HG03354 (cell line): Measurements from ENCODE around the gene CMTM4.
"Not testable (repeated sequence)": the region's sequence is repeated elsewhere in the genome, so short reads cannot be mapped to it uniquely, and the experiment has no call there.

ENCODE experiments used
- ATAC-seq: cut with Tn5 transposase; IDR thresholded peaks from one replicate; pipeline ENCODE4 v1.9.1; 2021; ENCODE audit warnings: mild to moderate bottlenecking; ENCODE audit not compliant: unreplicated experiment, poor library complexity, severe bottlenecking

Gene CMTM4

DNA sequence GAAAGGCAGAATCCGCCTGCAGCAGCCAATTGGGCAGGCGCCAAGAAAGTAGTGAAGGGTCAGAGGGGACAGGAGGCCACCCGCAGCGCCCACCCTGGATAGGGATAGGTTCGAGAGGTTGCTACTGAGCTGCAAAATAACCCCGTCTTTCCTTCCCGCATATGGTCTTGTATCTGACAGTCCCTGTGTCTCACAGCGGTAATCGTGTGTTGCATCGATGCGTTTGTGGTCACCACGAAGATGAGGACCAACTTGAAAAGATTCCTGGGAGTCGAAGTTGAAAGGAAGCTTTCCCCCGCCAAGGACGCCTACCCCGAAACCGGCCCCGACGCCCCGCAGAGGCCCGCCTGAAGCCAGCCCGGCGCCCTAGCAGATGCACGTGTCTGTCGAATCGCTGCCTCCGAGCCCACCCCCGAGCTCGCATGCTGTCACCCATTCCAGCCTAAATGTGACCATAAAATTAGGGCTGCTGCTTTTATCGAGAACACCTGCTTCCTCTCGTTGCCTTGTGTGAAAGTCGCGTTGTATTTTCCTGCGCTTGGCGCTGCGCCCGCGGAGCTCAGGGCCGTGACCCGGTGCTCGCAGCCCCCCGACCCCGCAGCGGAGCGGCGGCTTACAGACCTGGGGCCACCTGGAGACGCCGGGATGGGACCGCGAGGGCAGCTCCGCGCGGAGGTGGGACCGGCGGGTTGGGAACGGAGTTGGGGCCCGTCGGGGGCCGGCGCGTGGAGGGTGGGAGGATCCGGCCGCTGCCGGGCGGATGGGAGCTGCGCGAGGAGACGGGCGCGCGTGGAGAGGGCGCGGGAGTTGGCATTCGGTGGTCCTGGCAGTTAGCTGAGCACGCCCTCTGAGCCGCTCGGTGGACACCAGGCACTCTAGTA lies 117.7 kb downstream of the CMTM4 start, which contains the start of gene CMTM2:
TSS of gene CMTM2 (plus strand) at position 813 of the 881 bp plus-strand sequence. CDS start 145 bp downstream, outside the sequence.
- ATAC-seq, result no peak

DNA sequence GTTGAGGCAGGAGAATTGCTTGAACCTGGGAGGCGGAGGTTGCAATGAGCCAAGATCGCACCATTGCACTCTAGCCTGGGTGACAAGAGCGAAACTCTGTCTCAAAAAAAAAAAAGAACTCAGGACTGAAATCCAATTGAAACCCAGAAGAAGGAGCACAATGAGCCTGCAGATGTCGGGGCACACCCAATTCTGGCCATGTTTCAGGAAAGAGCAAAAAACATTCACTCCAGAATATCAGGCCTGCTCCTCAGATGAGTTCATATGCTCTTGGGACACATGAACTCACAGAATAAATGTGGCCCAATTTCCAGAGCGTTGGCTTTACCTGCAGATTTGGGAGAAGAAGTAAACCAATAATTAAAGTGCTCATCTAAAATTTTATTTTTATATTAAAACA lies 120.2 kb downstream of the CMTM4 start:
- ATAC-seq, result no peak

DNA sequence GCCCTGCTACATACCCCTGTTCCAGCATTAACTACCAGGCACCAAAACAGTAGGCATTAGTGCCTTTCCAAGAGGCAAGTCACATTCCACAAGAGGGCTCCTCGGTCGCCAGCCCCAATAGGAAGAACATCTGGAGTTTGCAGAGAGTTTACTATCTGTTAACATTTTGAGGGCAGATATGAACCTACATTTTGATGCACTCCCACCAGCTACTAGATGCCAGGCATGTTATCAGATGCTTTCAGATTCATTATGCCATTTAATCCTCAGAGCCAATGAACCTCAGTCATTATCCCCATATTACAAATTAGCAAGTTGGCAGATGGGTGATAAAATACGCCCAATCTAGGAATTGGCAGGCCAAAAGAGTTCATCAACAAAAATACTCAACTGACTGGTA lies 121.5 kb downstream of the CMTM4 start:
- no peak for ATAC-seq

GRCh38 chr16:66574531-66574930 lies 122.0 kb downstream of the CMTM4 start:
- no peak for ATAC-seq

DNA sequence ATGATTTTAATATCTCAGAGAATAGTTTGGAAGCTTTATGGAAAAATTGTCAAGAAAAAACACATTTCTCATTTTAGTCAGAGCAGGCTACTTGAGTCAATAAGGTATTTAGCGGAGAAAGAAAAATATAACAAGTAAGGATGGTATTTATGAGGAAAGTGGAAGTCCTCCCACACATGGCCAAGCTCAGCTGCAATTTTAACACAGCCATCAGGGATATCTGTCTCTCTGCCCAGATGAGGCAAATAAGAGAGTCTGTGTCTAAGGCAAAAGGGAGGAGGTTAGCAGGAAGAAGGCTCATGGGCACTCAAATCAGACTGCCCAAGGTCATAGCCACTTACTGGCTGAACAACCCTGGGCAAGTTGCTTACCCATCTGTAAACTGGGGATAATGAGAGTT lies 122.5 kb downstream of the CMTM4 start:
- ATAC-seq, result no peak

GRCh38 chr16:66572356-66572755 lies 124.2 kb downstream of the CMTM4 start:
- ATAC-seq, result no peak

DNA sequence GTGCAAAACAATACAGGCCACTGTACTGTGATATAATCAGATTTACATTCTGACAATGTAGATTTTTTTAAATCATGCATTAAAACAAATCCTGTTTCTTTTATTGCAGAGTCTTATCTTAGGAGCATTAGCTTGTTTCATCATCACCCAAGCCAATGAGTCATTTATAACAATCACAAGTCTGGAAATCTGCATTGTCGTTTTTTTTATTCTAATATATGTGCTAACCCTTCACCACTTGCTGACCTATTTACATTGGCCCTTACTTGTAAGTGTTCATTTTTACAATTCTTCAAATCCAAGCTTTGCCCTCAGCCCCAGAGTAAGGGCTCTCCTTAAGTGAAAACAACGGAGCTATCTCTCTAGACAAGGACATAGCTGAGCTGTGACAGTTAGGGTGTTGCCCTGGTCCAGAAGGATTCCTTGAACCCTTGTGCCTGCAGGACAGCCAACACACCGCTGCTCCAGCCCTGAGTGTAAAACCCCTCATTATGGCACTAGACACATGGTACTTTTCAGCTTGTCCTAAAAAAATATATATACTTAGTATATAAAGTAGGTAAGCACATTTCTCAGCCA lies 126.6 kb downstream of the CMTM4 start:
- ATAC-seq, result no peak

GRCh38 chr16:66569131-66569530 lies 127.4 kb downstream of the CMTM4 start:
- no peak for ATAC-seq

DNA sequence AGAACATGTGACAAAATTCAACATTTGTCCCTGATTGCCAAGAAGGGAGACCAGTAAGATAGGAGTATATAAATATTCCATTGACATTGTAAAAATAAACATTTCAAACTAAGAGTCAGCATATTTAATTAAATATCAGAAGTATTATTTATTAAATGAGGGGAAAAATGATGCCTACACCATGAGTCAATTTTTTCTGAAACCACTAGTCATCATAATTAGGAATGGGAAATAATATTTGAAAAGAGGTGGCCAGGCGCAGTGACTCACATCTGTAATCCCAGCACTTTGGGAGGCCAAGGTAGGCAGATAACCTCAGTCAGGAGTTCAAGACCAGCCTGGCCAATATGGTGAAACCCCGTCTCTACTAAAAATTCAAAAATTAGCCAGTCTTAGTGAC lies 128.2 kb downstream of the CMTM4 start:
- no peak for ATAC-seq

GRCh38 chr16:66567270-66567669 lies 129.3 kb downstream of the CMTM4 start:
- ATAC-seq, result not testable (repeated sequence)

DNA sequence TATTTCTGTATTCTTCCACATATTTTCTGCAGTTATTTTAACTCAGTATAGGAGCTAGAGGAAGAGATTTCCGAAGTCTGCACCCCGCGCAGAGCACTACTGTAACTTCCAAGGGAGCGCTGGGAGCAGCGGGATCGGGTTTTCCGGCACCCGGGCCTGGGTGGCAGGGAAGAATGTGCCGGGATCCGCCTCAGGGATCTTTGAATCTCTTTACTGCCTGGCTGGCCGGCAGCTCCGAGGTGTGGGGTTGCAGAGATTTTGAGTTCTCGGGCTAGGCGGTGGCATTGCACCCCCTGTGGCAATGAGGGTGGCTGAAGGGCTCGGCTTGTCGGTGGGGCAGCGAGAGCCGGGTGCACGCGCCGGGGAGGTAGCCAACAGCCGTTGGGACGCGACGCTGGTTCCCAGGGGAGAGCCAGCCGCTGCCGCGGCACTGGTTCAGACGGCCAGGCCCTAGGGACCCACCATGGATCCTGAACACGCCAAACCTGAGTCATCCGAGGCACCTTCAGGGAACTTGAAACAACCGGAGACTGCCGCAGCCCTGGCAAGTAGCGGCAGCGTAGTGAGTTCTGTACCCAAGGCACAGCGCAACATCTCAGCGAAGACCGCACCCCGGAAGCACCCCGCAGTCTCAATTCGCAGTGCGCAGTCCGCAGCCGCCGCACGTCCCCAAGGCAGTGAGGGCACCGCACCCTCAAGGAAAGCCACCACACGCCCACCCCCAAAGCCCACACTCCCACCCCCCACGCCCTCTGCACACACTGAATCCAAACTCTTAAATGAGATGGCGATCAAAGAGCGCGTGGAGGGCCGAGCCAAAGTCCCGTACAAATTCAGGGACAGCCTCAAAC lies 130.3 kb downstream of the CMTM4 start, which contains the start of gene CMTM1:
TSS of gene CMTM1 (plus strand) at position 389 of the 851 bp plus-strand sequence. CDS start at position 464, 75 bp downstream.
- no peak for ATAC-seq
